Neural crest cell (in vitro differentiated cells): ENCODE results near the gene JAK2. TPM values are rescaled to one million over a fixed set of nuclear protein-coding genes. Genes with fewer than 3 reads are reported as not detected.
"Not testable (repeated sequence)": the region's sequence is repeated elsewhere in the genome, so short reads cannot be mapped to it uniquely, and the experiment has no call there.

Experiments used
- DNase-seq: peaks from one replicate; pipeline ENCODE4 v3.0.0; 2021; ENCODE audit warnings: low read depth, mixed read lengths, low spot score
- H3K27ac Mint-ChIP-seq: one replicate; pipeline ENCODE4 v1.8.0; 2021; ENCODE audit warnings: mild to moderate bottlenecking, mixed read lengths; ENCODE audit not compliant: unreplicated experiment
- H3K27me3 Mint-ChIP-seq: 2 replicates; pipeline ENCODE4 v1.8.0; 2021; ENCODE audit warnings: low read depth, mild to moderate bottlenecking, mixed read lengths
- H3K36me3 Mint-ChIP-seq: 2 replicates; pipeline ENCODE4 v1.8.0; 2021; ENCODE audit warnings: low read depth, mild to moderate bottlenecking, mixed read lengths
- H3K4me1 Mint-ChIP-seq: 2 replicates; pipeline ENCODE4 v1.8.0; 2021; ENCODE audit warnings: mixed read lengths
- H3K4me3 Mint-ChIP-seq: one replicate; pipeline ENCODE4 v1.8.0; 2021; ENCODE audit warnings: mild to moderate bottlenecking, mixed read lengths
- H3K9me3 Mint-ChIP-seq: 2 replicates; pipeline ENCODE4 v1.8.0; 2021; ENCODE audit warnings: mixed read lengths
- CTCF ChIP-seq: fragments of 200-600 bp; sonication (generic); conservative IDR thresholded peaks from 2 replicates; pipeline ENCODE4 v1.5.0; 2021; ENCODE audit warnings: antibody characterized with exemption, mild to moderate bottlenecking
- total RNA-seq: library from RNA; stranded (reverse); gene quantifications from 2 replicates; pipeline ENCODE4 v1.2.1, GENCODE V29; 2021

JAK2 gene
- total RNA-seq, 1 donor from 2014 or later = 5.0 TPM

GRCh38 chr9:5015934-5016333, 30.9 kb downstream of the JAK2 start:
- DNase-seq = no peak
- H3K36me3 Mint-ChIP-seq = peaks cover 20% of the 10 kb centered on the region
- H3K27ac Mint-ChIP-seq = peak overlapping the region; percentile 44
- no peak overlapping the region for H3K4me3 Mint-ChIP-seq
- no peak for TF ChIP-seq CTCF
- H3K4me1 Mint-ChIP-seq = peaks cover 12% of the 10 kb centered on the region
- peaks cover 5% of the 10 kb centered on the region for H3K9me3 Mint-ChIP-seq
- H3K27me3 Mint-ChIP-seq = no peaks in the 10 kb centered on the region

GRCh38 chr9:5025416-5025815, 40.3 kb downstream of the JAK2 start:
- peak overlapping the region; percentile 21 for H3K27ac Mint-ChIP-seq
- DNase-seq = no peak
- peaks cover 31% of the 10 kb centered on the region for H3K36me3 Mint-ChIP-seq
- H3K27me3 Mint-ChIP-seq = no peaks in the 10 kb centered on the region
- TF ChIP-seq CTCF = no peak
- H3K4me1 Mint-ChIP-seq = no peaks in the 10 kb centered on the region
- H3K9me3 Mint-ChIP-seq = peaks cover 8% of the 10 kb centered on the region
- H3K4me3 Mint-ChIP-seq = no peak overlapping the region

- H3K27ac Mint-ChIP-seq, H3K4me3 Mint-ChIP-seq, H3K9me3 Mint-ChIP-seq, DNase-seq, H3K27me3 Mint-ChIP-seq, H3K4me1 Mint-ChIP-seq: not testable (repeated sequence)
- H3K36me3 Mint-ChIP-seq = peaks cover 24% of the 10 kb centered on the region
Observed at GRCh38 chr9:5031941-5032340, 46.9 kb downstream of the JAK2 start.

DNA sequence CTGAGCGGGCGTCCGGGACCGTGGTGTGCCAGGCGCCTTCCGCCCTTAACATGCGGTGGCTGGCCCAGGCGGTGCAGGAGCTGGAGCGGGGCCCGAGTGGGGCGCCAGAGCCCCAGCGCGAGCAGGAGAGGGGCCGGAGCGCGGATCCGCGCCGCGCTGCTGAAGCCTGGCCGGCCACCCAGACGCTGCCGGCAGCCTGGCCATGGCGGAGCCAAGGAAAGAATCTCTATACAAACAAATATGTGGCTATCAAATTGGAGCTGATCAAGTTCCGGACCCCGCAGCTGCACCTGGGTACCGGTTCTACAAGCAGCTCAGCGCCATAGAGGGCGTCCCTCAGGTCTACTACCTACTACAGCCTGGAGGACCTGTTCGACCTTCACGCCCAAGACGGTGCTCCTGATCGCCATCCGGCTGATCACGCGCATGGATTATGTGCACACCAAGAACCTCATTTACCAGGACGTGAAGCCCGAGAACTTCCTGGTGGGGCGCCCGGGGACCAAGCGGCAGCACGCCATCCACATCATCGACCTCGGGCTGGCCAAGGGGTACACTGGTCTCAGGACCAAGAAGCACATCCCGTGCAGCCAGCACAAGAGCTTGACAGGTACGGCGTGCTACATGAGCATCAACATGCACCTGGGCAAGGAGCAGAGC, 55.8 kb downstream of the JAK2 start:
- TF ChIP-seq CTCF = no peak
- Mint-ChIP-seq H3K36me3 (peaks cover 15% of the 10 kb centered on the region), H3K4me3 (no peak overlapping the region), H3K9me3 (peaks cover 2% of the 10 kb centered on the region), H3K4me1 (no peaks in the 10 kb centered on the region), H3K27me3 (no peaks in the 10 kb centered on the region), H3K27ac (no peak overlapping the region)
- no peak for DNase-seq

DNA sequence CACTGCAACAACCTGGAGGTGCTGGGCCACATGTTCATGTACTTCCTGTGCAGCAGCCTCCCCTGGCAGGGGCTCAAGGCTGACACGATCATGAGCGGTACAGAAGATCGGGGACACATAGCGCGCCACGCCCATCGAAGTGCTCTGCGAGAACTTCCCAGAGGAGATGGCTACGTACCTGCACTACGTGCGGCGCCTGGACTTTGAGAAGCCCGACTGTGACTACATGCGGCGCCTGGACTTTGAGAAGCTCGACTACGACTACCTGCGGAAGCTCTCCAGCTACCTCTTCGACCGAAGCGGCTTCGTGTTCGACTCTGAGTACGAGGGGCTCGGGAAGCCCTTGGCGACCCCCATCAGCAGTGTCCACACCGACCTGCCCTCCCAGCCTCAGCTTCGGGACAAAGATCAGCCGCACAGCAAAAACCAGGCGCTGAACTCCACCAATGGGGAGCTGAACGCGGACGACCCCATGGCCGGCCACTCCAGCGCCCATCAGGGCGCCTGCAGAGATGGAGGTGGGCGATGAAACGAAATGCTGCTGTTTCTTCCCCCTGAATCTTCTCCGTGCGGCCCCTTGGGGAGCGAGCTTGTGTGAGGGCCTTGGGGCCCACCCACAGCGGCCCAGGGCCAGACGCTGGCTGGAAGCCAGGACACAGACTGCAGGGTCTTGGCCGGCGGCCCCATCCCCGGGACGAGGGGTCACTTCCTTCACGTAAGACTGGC, 56.5 kb downstream of the JAK2 start:
- Mint-ChIP-seq H3K4me3 (no peak overlapping the region), H3K4me1 (no peaks in the 10 kb centered on the region), H3K36me3 (peaks cover 14% of the 10 kb centered on the region), H3K9me3 (peaks cover 2% of the 10 kb centered on the region), H3K27ac (no peak overlapping the region), H3K27me3 (no peaks in the 10 kb centered on the region)
- no peak for TF ChIP-seq CTCF
- no peak for DNase-seq

DNA sequence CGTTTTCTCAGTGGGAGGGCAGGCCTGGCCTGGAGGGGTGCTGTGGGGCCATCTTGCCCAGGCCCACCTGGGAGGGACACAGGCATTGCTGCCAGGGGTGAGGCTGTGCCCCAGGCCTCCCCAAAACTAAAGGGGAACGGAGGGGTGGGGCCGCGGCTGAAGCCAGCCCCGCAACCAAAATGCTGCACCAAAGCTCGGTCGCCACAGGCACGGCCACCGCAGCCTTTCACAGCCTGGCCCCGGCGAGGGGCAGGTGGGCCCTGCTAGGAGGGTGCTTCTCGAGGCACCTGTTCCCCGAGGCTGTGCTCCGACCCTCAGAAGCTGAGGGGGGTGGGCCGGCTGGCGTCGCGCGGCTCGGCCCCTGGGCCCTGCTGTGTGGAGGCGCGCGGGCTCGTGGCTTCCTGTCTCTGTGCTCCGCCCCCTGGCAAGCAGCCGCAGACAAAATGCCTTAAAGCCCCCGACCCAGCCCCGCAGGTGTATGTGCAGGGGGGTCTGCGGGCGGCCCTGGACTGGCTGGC, 57.6 kb downstream of the JAK2 start:
- no peak overlapping the region for H3K4me3 Mint-ChIP-seq
- TF ChIP-seq CTCF = no peak
- DNase-seq = no peak
- H3K4me1 Mint-ChIP-seq = no peaks in the 10 kb centered on the region
- H3K27me3 Mint-ChIP-seq = no peaks in the 10 kb centered on the region
- H3K27ac Mint-ChIP-seq = no peak overlapping the region
- H3K36me3 Mint-ChIP-seq = peaks cover 14% of the 10 kb centered on the region
- H3K9me3 Mint-ChIP-seq = peaks cover 2% of the 10 kb centered on the region
